Skeletal muscle tissue (tissue), 4 donors: ENCODE measurements around the gene TMPRSS6. TPM values are rescaled to one million over a fixed set of nuclear protein-coding genes. Genes with fewer than 3 reads are reported as not detected.

Source experiments
- H3K27ac ChIP-seq: one replicate; pipeline ENCODE4 v1.7.0; 2013; ENCODE audit warnings: mild to moderate bottlenecking, low read depth, low read length, inconsistent platforms
- H3K27me3 ChIP-seq, 3 donors: one replicate each; pipeline ENCODE4 v1.7.0; 2013; ENCODE audit warnings: low read length in 3 of 3; ENCODE audit not compliant: control insufficient read depth in 3 of 3, insufficient read depth in 3 of 3
- H3K36me3 ChIP-seq, 3 donors: one replicate each; pipeline ENCODE4 v1.7.0; 2013; ENCODE audit warnings: low read length in 3 of 3; ENCODE audit not compliant: control insufficient read depth in 3 of 3, insufficient read depth in 3 of 3
- H3K4me1 ChIP-seq, 3 donors: one replicate each; pipeline ENCODE4 v1.7.0; 2013; ENCODE audit warnings: low read length in 3 of 3, mild to moderate bottlenecking in 3 of 3; ENCODE audit not compliant: control insufficient read depth in 3 of 3, insufficient read depth in 3 of 3
- H3K4me3 ChIP-seq, 3 donors: one replicate each; pipeline ENCODE4 v1.7.0; 2013; ENCODE audit warnings: low read length in 3 of 3
- H3K9ac ChIP-seq, 3 donors: one replicate each; pipeline ENCODE4 v1.7.0; 2013; ENCODE audit warnings: low read length in 3 of 3, mild to moderate bottlenecking in 3 of 3, moderate library complexity in 2 of 3, low read depth in 1 of 3
- H3K9me3 ChIP-seq, 3 donors: one replicate each; pipeline ENCODE4 v1.7.0; 2013; ENCODE audit warnings: low read length in 3 of 3; ENCODE audit not compliant: control insufficient read depth in 3 of 3
- total RNA-seq: library from RNA; depleted of rRNA; stranded (reverse); fragments of >200 nt; gene quantifications from one replicate; pipeline ENCODE4 v1.2.3, GENCODE V29; 2014
- donor health status: Osteomylitis.

TMPRSS6 gene
- total RNA-seq, 1 donor from 2014 or later = not detected

- Histone ChIP-seq H3K27me3 (peaks cover 21 to 40% (median 40%) of the 10 kb centered on the region in 3 donors), H3K36me3 (no peaks in the 10 kb centered on the region), H3K9me3 (no peaks in the 10 kb centered on the region), H3K4me3 (no peak overlapping the region), H3K27ac (no peak overlapping the region), H3K4me1 (peaks cover 0 to 3% (median 2%) of the 10 kb centered on the region in 3 donors), H3K9ac (no peak overlapping the region)
Measured at GRCh38 chr22:37103656-37104452, 5.7 kb downstream of the TMPRSS6 start.

- no peak overlapping the region for H3K27ac ChIP-seq
- no peak overlapping the region for H3K9ac ChIP-seq
- H3K4me3 ChIP-seq = no peak overlapping the region
- H3K9me3 ChIP-seq = no peaks in the 10 kb centered on the region
- peaks cover 28 to 47% (median 40%) of the 10 kb centered on the region in 3 donors for H3K27me3 ChIP-seq
- peaks cover 0 to 4% (median 2%) of the 10 kb centered on the region in 3 donors for H3K4me1 ChIP-seq
- H3K36me3 ChIP-seq = no peaks in the 10 kb centered on the region
Measured at GRCh38 chr22:37103151-37103550, 6.4 kb downstream of the TMPRSS6 start.

- H3K9me3 ChIP-seq = no peaks in the 10 kb centered on the region
- H3K4me3 ChIP-seq = no peak overlapping the region
- H3K27me3 ChIP-seq = peaks cover 39 to 58% (median 54%) of the 10 kb centered on the region in 3 donors
- no peaks in the 10 kb centered on the region for H3K36me3 ChIP-seq
- H3K4me1 ChIP-seq = peaks cover 0 to 4% (median 2%) of the 10 kb centered on the region in 3 donors
- H3K27ac ChIP-seq = no peak overlapping the region
- no peak overlapping the region for H3K9ac ChIP-seq
Measured at GRCh38 chr22:37101311-37102066, 8.0 kb downstream of the TMPRSS6 start.

- no peaks in the 10 kb centered on the region for H3K9me3 ChIP-seq
- peaks cover 47 to 62% (median 60%) of the 10 kb centered on the region in 3 donors for H3K27me3 ChIP-seq
- H3K4me1 ChIP-seq = peaks cover 0 to 4% (median 2%) of the 10 kb centered on the region in 3 donors
- H3K4me3 ChIP-seq = no peak overlapping the region
- no peaks in the 10 kb centered on the region for H3K36me3 ChIP-seq
- H3K9ac ChIP-seq = no peak overlapping the region
- no peak overlapping the region for H3K27ac ChIP-seq
Measured at GRCh38 chr22:37100589-37101127, 8.9 kb downstream of the TMPRSS6 start.

GRCh38 chr22:37098976-37099591 lies 10.4 kb downstream of the TMPRSS6 start:
- peaks cover 0 to 4% (median 2%) of the 10 kb centered on the region in 3 donors for H3K4me1 ChIP-seq
- no peaks in the 10 kb centered on the region for H3K36me3 ChIP-seq
- H3K9ac ChIP-seq = no peak overlapping the region
- no peaks in the 10 kb centered on the region for H3K9me3 ChIP-seq
- peaks cover 58 to 67% (median 61%) of the 10 kb centered on the region in 3 donors for H3K27me3 ChIP-seq
- no peak overlapping the region for H3K4me3 ChIP-seq
- no peak overlapping the region for H3K27ac ChIP-seq

- H3K36me3 ChIP-seq = no peaks in the 10 kb centered on the region
- H3K27me3 ChIP-seq = peaks cover 46 to 57% (median 52%) of the 10 kb centered on the region in 3 donors
- H3K4me3 ChIP-seq = no peak overlapping the region
Measured at GRCh38 chr22:37097346-37097745, 12.2 kb downstream of the TMPRSS6 start.

GRCh38 chr22:37095113-37095512 lies 14.4 kb downstream of the TMPRSS6 start:
- no peaks in the 10 kb centered on the region for H3K9me3 ChIP-seq
- peaks cover 51 to 65% (median 57%) of the 10 kb centered on the region in 3 donors for H3K27me3 ChIP-seq

More at GRCh38 chr22:37097346-37097745, 12.2 kb downstream of the TMPRSS6 start:
- no peak overlapping the region for H3K27ac ChIP-seq
- no peaks in the 10 kb centered on the region for H3K9me3 ChIP-seq
- H3K4me1 ChIP-seq = peaks cover 0 to 4% (median 2%) of the 10 kb centered on the region in 3 donors
- H3K9ac ChIP-seq = no peak overlapping the region

GRCh38 chr22:37094239-37094638 lies 15.3 kb downstream of the TMPRSS6 start:
- no peaks in the 10 kb centered on the region for H3K9me3 ChIP-seq
- peaks cover 57 to 69% (median 63%) of the 10 kb centered on the region in 3 donors for H3K27me3 ChIP-seq
- no peak overlapping the region for H3K4me3 ChIP-seq
- no peaks in the 10 kb centered on the region for H3K36me3 ChIP-seq
- no peak overlapping the region for H3K27ac ChIP-seq
- H3K4me1 ChIP-seq = peaks cover 0 to 4% (median 2%) of the 10 kb centered on the region in 3 donors
- H3K9ac ChIP-seq = no peak overlapping the region

More at GRCh38 chr22:37095113-37095512, 14.4 kb downstream of the TMPRSS6 start:
- no peaks in the 10 kb centered on the region for H3K36me3 ChIP-seq
- H3K4me3 ChIP-seq = no peak overlapping the region
- no peak overlapping the region for H3K9ac ChIP-seq
- peaks cover 0 to 4% (median 2%) of the 10 kb centered on the region in 3 donors for H3K4me1 ChIP-seq
- H3K27ac ChIP-seq = no peak overlapping the region

GRCh38 chr22:37092997-37093396 lies 16.5 kb downstream of the TMPRSS6 start:
- Histone ChIP-seq H3K4me1 (no peaks in the 10 kb centered on the region), H3K36me3 (no peaks in the 10 kb centered on the region), H3K27me3 (peaks cover 49 to 67% (median 63%) of the 10 kb centered on the region in 3 donors), H3K9ac (no peak overlapping the region), H3K27ac (no peak overlapping the region), H3K9me3 (no peaks in the 10 kb centered on the region), H3K4me3 (no peak overlapping the region)
